GM19025 (cell line): Measurements from ENCODE around the gene L1TD1.
"Not testable (repeated sequence)": the region's sequence is repeated elsewhere in the genome, so short reads cannot be mapped to it uniquely, and the experiment has no call there.

ENCODE experiments used
- ATAC-seq: cut with Tn5 transposase; IDR thresholded peaks from one replicate; pipeline ENCODE4 v1.9.1; 2021; ENCODE audit warnings: mild to moderate bottlenecking, low read depth, moderate library complexity; ENCODE audit not compliant: unreplicated experiment

L1TD1 gene

GRCh38 chr1:62232871-62233278, 38.2 kb downstream of the L1TD1 start:
- no peak for ATAC-seq

DNA sequence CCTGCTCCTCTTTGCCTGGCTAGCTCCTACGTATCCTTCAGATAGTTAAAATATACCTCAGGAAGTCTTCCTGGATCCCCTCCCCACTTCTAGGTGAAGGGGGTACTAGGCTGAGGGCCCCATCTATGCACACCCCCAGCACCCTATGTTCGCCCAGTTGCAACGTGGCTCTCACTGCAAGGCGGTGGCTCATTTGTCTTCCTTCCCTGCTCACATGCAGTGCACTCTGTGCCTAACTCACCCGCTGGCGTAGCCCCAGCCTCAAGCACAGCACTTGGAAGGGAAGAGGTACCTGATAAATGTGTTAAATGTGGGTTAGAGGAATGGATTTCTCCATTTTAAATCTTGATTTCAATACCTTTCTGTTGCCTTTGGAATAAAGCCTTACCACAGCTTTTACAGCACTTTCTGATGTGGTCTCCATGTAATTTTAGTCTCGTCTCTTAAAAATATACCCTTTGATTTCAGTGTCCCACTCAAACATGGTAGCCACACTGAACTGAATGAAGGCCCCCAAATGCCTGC, 39.3 kb downstream of the L1TD1 start:
- ATAC-seq: no peak

DNA sequence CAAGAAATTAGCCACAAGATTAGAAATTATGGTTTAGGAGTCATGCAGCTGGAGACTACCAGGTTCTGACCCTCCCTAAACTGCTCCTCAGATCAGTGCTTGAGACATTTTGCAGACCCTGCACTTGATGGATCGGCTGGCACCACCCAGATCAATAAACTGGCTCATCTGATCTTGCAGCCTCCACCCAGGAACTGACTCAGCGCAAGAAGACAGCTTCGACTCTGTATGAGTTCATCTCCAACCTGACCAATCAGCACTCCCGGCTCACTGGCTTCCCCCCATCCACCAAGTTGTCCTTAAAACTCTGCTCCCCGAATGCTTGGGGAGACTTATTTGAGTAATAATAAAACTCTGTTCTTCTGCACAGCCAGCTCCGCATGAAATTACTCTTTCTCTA, 40.0 kb downstream of the L1TD1 start:
- ATAC-seq: no peak

GRCh38 chr1:62235576-62235975, 40.9 kb downstream of the L1TD1 start:
- no peak for ATAC-seq

- ATAC-seq: no peak
These were observed 42.7 kb downstream of the L1TD1 start for GRCh38 chr1:62237361-62237760.

DNA sequence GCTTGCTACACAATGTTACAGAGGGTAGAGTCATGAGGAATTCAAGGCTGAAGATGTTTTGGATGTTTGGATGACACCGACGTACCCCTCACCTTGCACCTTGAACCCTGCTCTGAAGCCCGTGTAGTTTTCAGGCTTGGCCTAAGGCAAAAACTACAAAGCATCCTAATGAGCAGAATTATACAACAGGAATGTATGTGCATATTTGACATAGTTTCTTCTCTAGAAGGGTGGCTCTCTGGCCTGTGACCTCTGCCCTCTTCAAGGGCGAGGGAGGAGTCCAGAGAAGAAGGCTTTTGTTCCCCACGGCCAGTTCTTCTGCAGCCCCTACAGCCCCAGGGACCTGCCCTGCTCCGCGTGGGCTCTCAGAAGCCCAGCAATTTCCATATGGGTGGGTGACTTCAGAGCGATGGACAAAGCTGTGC, 43.3 kb downstream of the L1TD1 start:
- ATAC-seq: no peak

- no peak for ATAC-seq
These were observed 43.9 kb downstream of the L1TD1 start for GRCh38 chr1:62238507-62238906.

DNA sequence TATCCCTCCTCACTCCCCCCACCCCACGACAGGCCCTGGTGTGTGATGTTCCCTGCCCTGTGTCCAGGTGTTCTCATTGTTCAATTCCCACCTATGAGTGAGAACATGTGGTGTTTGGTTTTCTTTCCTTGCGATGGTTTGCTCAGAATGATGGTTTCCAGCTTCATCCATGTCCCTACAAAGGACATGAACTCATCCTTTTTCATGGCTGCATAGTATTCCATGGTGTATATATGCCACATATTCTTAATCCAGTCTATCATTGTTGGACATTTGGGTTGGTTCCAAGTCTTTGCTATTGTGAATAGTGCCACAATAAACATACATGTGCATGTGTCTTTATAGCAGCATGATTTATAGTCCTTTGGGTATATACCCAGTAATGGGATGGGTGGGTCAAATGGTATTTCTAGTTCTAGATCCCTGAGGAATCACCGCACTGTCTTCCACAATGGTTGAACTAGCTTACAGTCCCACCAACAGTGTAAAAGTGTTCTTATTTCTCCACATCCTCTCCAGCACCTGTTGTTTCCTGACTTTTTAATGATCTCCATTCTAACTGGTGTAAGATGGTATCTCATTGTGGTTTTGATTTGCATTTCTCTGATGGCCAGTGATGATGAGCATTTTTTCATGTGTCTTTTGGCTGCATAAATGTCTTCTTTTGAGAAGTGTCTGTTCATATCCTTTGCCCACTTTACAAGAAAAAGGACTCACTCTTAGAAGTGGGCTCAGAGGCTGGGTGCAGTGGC, 45.2 kb downstream of the L1TD1 start:
- ATAC-seq: not testable (repeated sequence)

DNA sequence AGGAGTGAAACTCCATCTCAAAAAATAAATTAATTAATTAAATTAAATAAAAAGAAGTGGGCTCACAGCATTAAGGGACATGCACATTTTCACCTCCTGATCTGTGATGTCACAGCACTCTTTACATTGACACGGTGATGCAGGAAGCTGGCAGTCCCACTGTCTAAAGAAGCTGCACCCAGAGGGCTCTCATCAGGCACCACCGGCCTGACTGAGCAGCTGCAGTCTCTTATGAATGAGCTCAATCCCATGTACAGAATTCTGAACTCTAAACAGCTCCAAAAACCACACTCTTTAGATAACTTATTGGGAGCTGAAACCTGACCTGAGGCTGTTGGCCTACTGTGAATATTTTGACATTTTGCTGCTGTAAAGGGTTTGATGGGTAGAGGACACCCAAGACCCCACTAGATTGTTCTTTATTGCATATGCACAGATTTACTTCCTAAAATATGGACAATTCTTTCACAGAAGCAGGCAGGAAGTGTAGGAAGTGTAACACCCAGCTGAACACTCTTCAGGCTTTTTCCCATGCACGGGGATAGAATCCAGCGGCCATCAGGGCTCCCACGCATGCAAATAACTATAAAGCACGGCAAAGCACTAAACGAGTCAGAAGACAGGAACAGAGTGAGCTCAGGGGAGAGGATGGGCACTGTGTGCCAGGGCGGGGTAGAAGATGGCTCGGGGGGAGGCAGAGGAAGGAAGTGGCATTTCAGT, 46.2 kb downstream of the L1TD1 start:
- ATAC-seq: no peak

DNA sequence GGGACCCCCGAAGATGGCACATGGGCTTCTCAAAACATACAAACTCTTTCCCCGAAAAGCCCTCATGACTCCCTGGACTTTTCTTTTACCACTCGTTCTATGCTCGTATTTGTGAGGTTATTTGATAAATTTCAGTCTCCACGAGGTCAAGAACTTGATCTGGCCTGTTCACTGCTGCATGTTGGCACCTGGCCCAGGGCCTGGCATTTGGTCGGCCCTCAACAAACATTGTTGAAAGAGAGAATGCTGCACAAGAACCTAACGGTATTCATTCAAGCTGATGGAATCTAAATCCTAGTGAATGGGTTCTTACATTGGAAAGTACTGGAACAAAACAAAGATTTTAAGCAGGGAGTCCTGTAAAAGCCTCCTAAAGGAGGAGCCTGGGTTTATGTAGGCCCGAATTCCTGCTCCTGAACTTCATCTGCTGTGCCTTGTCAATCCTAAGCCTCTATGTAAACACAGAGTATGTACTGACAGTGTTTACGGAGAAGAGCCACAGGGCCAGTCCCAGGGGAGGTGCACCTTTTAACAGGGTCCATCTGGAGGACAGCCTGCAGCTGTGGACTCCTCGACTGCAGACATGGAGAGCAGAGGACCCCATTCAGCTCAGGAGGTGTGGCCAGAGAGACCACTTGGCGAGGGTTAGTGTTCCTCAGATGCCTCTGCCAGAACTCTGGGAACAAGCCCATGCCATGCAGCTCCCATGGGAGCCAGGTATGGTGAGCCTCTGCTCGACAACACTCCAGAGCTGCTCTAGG, 46.9 kb downstream of the L1TD1 start:
- no peak for ATAC-seq

DNA sequence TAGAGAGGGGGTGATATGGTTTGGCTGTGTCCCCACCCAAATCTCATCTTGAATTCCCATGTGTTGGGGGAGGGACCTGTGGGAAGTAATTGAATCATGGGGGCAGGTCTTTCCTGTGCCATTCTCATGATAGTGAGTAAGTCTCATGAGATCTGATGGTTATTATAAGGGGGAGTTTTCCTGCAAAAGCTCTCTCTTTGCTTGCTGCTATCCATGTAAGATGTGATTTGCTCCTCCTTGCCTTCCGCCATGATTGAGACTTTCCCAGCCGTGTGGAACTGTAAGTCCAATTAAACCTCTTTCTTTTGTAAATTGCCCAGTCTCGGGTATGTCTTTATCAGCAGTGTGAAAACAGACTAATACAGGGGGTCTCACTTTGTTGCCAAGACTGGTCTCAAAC, 49.7 kb downstream of the L1TD1 start:
- ATAC-seq: not testable (repeated sequence)

DNA sequence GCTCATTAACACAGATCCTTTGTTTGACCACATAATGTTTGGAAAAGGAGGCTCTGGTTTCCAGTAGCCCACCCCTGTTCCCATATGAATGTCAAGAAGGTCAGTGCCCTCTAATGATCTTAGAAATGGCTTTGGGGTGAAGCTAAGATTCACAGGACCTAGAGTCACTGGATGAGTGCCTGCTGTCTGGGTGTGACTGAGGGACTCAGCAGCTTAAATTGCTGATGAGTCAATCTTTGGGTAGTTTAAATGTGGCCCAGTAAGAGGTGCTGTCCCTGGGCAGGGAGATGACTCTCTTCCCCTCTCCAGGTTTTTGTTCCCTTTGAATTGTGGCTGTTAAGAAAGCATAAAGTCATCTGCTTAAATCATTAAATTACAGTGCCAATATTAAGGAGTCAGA, 50.6 kb downstream of the L1TD1 start:
- ATAC-seq: no peak

GRCh38 chr1:62247391-62248168, 52.9 kb downstream of the L1TD1 start:
- ATAC-seq: no peak

DNA sequence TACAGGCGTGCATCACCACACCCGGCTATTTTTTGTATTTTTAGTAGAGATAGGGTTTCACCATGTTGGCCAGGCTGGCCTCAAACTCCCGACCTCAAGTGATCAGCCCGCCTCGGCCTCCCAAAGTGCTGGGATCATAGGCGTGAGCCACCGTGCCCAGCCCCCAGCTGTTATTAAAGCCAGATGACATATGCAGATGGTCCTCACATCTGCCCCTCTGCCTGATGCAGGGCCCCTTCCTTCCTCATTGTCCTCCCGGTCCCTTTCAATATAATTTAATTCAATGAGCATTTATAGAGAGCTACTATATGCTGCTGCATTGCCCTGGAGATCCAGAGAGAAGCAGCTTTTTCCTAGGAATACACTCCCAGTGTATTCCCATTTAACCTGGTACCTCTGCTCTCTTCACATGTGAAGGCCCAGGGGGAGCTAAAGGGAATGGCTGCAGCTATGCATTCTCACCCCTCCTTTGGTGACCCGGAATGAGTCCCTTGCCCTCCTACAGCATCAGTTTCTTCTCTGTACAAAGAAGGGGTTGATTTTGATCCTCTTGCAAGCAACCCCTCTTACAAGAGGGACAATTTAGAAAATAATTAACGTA, 55.6 kb downstream of the L1TD1 start:
- ATAC-seq: no peak

- ATAC-seq: no peak
These were observed 64.9 kb downstream of the L1TD1 start for GRCh38 chr1:62259551-62259950.

DNA sequence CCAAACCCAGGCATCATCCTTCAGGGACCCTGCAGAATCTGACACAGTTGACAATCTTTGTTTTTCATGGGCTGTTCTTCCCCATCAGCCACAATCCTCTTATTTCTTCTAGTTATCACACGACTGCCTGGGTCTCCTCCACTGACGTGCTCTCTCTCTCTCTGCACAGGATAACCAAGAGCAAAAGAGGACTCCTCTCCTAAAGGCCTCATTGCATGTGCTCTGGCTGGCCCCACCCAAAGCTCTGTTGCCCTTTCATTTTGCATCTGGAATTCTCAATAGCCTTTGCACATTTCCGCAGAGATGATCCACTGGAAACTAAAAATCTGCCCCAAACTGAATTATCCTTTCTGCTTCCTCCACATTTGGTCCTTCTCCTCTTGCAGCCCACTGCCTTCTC, 66.0 kb downstream of the L1TD1 start:
- ATAC-seq: no peak
